CD4-positive, alpha-beta T cell treated with Interleukin-6 at 100 ng/mL for 8 hours (primary cell): Measurements from ENCODE around the gene NFIA.
"Not testable (repeated sequence)": the region's sequence is repeated elsewhere in the genome, so short reads cannot be mapped to it uniquely, and the experiment has no call there.

Experiments
- DNase-seq: peaks from one replicate; pipeline ENCODE4 v3.0.0-alpha.2; 2020; ENCODE audit warnings: mixed read lengths, low spot score

NFIA gene

DNA sequence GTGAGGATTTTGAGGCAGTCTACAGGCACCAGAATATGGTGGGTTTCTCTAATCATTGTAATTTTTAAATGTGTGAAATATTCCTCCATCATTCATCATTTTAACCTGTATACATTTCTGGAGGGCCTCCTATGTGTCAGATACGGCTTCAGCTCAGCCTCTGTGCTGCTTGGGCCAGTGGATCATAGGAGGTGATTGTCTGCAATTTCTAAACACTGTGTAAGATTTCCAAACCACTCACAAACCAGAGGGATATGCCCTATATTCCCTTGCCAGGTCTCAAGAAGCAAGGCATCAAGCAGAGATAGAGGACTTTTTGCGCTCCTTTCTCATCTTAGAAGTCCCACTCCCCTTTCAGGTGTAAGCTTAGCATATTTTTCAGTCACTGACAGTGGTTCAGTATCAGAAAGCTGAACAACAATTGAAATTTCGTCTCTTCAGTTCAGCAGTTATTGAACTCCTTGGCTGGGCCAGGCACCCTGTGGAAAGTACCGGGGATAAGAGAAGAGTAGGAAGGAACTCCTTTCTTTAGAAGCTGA lies 190.9 kb downstream of the NFIA start:
- no peak for DNase-seq

DNA sequence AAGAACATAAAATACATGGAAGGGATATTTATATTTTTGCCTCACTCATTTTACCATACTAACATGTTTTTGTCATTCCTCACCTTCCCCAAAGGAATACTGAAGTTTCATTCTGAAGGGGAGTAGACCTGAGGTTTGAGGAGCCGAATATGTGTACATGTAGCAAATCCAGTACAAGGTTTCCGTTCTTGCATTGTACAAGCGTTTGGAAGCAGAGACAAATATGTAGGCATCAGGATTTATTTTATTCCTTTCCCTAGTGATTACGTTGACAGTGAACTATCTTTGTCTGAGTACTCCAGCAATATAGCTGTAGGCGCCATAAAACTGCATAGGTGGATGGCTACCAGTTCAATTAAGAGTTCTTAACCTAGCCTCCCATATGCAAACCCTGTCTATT lies 191.5 kb downstream of the NFIA start:
- DNase-seq = no peak

DNA sequence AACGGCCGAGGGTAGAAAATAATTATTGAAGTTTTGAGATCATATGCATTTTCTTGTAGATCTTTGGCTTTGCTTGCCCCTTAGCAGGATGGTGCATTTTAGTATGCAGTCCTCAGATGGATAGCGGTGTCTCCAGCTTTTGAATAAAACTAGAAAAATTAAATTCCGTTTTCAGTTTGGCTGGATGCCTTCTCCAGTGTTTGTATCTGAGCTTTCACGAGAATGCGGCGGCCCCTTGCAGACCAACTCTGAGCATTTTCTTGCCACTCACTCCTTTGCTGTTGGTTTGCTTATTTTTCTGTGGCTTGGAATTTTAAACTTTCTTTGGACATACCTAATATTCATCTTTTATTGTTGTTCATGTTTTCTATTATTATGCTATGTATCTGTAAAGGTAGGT lies 192.6 kb downstream of the NFIA start:
- no peak for DNase-seq

DNA sequence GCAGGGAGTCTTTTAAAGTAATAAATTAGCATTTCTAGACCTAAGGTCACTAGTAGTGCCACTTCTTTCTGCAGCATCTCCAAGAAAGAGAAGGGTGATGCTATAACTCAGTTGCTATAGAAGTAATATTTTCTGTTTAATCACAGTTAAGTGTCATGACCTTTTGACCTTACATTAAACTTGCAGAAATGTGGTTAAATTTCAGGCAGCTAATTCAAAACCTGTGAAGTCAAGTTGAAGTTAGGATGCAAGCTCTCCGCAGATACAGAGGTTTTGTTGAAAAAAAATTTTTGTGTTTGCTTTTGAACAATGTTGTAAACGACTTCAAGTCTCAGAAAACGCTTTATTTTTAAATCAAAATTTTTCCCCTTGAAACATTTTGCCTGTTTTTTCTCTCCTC lies 193.9 kb downstream of the NFIA start:
- no peak for DNase-seq

DNA sequence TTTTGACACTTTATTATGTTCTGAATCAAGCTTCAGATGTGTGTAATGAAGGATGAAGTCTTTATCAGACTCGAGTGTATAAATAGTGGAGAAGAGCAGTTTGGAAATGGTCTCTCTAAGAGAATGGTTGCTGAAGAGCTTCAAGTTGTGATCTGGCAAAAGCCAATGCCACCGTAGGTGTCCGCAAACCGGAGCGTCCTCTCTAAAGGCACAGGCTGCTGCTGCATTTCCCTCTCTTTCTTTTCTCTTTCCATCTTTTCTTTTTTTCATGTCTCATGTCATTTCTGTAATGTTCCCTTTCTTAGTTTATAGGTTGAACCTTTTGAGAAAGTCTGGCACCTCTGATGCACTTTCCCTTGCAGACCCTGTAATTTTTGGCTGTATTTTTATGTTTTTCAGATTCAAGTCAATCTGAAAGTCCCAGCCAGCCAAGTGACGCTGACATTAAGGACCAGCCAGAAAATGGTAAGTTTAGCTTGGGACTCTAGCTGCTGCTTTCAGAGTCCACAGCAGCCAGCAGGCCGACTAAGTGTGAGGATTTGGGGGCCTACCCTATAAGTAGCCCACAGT lies 194.8 kb downstream of the NFIA start:
- DNase-seq = no peak

DNA sequence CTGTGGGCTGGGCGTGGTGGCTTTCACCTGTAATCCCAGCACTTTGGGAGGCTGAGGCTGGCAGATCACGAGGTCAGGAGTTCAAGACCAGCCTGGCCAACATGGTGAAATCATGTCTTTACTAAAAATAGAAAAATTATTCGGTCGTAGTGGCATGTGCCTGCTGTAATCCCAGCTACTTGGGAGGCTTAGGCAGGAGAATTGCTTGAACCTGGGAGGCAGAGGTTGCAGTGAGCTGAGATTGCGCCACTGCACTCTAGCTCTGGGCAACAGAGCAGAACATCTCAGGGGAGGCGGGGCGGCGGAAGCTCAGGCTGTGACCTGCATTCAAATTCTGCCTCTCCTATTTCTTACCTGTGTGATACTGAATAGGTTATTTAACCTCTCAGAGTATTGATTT lies 196.1 kb downstream of the NFIA start:
- DNase-seq = not testable (repeated sequence)

DNA sequence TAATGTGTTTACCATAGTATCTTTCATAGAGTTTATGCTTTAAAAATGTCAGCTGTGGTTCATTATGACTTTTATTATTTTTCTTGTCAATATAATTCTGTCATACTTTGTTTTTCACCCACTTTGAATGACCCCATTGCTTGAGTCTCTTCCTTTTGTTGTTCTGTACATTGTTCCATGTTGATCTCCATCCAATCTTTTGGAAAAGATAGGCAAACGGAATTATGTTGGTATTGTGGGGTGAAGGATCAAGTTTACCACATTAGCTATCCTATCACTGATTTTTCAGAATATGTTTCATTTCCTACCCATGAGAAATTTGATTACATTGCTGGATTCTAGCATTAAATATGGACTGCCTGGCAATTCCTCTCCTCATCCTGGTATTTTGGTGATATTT lies 196.6 kb downstream of the NFIA start:
- DNase-seq = no peak

DNA sequence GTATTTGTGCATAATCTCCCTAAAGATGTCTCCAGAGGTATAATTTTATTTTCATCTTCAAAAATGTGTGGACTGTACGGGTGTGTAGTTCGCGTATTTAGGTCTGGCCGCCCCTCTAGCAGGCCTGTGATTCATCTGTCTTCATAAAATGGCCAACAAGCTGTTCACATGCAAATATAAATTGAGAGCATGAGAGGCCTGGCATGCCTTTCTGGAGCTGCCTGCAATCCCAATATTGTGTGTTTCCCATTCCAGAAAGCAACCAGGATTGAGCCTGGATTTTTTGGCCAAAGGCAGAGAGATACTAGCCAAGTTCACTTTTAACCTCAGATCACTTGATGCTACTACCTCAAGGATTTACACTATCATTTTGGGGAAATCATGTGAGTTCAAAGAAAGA lies 197.2 kb downstream of the NFIA start:
- DNase-seq = no peak

DNA sequence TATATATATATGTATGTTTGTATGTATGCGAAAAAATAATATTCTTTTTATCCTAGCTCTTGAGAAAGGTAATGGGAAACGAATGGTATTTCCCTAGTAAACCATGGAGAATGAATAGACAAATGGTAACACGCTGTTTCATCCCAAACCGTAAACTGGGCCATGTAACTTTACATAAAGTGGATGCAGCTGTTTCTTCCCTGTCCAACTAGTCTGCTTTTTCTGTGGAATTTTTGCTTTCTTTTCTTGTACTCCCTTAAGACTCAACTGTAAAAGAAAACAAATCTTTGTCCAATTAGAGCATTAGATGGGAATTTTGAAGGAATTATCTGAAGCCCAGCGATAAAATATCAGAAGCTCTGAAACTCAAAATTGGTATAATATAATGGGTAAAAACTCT lies 198.1 kb downstream of the NFIA start:
- no peak for DNase-seq

DNA sequence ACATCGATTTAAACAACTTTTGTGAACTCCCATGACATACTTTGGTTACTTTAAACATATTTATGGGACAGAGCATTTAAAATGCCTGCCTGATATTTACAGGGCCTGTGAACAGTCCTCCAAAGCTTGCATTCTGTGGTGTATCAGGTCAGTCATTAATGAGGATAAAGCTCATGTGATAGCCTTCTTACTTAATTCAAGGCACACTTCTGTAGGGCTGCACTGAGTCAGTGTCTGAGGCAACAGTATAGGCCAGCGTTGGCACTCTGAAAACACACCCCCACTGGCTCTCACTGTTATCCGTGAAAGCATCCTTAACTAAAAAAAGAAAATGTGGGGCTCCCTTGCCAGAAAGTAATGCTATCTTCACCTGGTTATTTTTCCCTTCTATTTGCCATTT lies 200.0 kb downstream of the NFIA start:
- no peak for DNase-seq

DNA sequence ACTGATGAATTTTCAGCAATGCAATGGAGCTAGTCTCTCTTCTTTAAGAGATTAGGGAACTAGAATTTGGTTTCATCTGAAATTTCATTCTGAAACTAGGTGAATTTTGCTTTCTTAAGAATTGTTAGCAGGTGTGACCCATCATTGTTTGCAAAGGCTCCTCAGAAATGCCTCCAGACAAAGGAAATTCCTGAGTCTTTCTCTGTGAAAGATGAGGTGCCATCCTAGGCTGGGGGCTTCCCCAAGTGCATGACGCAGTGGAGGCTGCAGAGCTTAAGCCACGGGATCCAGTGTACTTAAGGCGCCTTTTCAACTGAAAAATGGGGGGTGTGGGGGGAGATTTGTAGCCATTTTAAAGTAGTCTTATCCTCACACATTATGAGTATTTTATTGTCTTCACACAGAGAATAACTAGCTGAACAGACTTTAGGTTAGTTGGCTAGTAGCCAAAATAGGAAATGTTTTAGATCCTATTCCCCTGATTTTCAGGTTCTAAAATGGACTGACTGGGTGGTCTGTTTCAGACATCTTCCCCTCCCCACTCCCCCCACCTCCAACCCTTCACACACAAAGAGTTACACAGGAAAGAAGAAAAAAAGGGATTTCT lies 202.0 kb downstream of the NFIA start:
- DNase-seq = no peak

DNA sequence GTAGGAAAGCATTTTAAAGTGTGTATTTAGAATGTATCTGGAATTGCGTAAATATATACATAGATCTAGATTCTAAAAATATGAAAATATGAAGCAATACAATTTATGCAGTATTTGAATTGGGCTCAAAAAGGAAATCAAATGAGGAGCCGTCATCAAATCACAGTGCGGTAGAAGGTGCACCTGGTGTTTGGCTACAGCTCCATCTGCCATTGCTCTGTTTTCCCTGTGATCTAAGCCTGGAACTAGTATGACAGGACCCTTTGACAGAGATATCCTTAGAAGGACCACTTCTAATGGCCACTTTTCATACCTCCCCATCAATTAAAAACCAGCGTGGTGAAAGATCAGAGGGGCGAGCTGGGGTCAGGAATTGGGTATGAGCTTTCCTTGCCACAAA lies 202.6 kb downstream of the NFIA start:
- no peak for DNase-seq

DNA sequence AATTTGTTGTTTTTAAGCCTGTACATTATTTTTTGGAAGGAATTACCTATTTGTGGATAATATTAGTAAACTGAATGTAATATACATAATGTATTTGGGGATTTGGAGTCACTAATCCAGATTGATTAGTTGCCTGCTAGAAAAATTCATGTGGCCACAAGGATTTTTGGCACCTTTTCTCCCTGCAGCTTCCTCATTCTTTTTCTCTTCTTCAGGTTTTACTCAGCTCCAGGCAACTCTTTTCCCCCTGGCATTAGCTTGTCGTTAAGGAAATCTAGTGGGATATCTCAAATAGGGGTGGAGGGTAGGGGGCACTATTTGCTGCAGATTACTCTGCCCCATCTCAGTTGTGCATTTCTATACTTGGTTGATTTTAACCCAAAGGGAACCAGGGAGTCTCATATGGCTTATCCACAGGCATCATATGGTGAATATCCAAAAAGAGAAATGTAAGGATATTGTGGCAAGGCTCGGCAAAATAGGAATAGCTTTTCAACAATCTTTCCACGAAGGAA lies 203.1 kb downstream of the NFIA start:
- no peak for DNase-seq

DNA sequence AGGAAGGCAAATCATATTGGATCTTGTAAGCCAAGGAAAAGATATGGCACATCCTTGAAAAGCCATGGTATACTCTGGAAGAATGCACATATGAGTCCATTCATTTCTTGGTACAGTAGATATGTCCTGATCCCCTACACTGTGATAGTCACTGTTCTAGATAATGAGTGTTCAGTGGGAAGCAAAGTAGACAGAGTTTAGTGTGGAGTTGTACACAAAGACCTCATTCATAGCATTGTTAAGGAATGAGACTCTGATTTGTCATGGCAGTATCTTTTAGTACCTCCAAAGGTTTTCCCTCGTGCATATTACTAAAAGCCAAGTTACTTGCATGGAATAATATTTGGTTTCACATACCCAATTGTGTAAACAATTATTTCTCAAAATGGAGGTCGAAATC lies 204.7 kb downstream of the NFIA start:
- no peak for DNase-seq

DNA sequence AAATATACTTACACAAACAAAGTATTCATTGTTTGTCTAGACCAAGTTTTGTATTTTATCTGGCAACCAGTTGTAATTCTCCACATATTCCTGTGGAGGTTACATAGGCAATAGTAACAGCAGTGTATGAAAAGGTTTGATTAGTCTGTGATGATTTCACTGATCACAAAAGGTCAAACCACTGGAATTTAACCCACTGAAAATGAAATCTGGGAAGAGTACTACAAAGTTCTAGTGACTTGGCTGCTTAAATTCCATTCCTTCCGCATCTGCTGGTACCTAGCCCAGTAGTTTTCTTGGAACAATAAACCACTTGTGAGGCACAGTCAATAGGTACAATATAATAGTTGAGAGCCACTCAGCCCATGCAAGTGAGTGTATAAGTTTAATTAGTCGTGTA lies 205.4 kb downstream of the NFIA start:
- DNase-seq = no peak

DNA sequence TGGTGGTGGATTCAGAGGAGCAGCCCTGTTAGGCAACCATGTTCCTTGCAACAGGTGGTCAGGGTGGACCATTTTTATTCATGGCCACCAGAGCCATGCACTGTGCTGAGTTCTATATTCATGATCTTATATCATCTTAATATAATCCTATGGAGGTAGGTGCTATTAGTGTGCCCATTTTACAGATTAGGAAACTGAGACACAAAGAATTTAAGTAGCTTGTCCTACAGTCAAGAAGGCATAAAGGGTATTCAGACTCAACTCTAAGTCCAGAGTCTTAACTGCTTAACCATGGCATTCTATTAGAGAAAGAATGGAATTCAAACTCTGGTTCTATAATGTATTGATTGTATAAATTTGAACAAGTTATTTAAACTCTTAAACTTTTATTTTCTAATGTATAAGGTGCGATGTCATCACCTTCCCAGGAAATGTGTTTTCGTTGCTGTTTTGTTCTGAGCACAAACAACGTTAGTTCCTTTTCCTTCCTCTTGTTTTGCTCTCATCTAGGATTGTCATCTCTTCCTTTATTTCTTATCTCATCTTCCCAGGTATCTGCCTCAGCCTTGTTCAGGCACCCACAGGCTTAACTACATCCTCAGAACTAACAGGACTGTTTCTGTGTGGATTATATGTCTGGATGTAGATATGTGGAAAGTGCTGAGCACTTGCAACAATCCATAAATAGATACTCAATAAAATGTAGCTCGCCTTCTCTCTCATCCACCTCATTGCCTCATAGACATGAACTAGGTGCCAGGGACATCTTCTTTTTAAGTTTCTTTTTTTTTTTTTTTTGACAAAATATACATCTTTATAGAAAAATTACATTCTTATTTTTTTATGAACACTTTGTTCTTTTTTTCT lies 207.1 kb downstream of the NFIA start:
- no peak for DNase-seq

DNA sequence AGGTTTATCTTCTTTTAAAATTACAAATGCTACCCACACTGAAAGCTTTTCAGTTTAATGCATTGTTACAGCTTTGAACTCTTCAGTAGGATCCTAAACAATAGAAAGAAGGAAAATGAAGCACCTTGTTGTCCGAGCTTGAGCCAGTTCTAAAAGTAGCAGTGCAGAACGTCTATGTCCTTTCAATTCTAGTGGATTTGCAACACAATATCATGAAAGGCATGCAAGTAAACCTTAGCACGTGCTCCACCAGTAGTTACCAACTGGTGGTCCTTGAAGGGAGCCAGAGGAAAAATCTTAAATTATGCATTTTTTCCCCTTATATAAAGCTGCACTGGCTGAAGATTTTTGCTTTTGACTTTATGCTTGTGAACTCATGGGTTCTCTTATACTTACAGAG lies 208.2 kb downstream of the NFIA start:
- DNase-seq = no peak

DNA sequence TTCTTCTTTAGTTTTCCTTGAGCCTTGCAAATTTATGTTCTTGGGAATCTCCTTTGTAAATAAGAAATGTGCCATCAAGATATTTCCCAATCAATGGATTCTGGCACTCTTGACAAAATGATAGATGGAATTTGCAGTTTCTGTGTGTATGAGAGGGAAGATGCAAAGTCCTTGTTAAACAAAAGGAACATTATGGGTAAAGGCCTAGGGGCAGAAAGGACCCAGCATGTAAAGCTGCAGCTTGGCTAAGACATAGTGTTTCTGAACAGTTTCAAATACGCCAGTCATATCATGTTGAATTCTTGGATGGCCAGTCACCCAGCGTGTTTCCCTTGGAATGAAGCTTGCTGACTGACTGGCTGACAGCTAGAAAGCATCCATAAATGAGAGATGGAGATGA lies 210.8 kb downstream of the NFIA start:
- no peak for DNase-seq

DNA sequence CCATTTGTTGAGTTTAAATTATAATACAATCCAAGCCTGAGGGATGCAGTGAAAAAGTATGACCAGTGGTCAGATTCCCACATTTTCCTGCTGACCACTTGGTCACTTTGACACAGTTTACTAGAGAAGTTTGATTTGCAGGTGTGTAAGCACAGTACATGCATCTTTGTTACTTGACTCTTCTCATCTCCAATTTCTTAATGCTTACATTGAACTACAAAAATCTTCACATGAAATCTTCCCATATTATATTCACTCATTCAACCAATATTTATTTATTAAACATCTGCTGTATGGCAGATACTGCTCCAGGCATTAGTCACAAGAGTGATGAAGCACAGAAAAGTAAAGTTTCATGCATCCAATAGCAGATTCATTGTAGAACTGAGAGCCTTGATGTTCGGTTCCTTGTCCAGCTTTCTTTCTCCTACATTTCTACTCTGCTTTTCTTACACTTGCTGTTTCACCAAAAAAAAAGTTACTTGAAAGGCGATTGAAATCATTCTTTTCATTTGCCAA lies 211.7 kb downstream of the NFIA start:
- no peak for DNase-seq

DNA sequence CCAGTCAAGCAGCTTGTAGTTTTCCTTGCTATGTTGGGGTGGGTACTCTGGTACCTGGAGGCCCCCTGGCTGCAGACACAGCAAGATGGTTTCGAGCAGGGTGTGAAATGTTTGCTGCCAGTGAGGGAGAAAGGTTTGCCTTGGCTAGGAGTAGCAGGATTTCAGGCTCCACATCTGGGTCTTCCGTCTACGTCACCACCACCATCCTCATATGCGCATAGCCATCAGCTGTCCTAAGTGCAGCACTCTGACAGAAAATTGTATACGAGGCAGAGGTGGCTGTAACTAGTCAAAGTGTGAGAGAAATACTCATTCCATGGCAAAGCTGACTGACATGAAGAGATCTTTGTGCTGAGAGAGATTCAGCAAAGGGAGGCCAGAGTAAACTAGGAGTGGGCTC lies 212.6 kb downstream of the NFIA start:
- DNase-seq = no peak

DNA sequence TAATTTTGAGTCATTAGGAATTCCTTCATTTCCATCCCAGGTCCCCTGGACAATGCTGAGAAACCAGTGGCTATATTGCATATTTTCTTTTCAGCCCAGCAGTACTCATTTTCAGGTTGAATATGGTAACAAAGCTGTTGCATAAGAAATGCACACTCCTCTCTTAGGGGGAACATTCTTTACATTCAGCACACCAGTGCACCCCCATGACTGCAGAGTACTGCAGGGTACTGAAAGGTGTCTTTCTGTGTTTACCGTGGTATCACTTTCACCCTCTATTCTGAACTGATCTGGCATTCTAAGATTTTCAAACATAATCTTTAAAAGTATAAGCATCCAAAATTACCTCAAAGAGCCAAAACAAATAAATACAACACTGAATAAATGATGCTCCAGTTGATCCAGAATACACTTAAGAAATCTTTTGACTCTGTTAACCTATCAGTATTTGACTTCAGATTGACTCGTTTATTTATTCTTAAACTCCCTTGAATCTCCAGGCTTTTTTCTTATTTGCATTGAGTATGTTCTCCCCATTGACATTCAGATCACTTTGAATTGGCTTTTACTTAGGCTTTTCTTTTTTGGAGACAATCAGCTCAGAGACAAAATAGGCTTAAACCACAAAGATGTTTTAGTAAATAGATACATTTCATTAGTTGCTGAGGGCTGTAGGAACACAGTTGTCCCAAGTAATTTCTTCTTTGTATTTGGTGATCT lies 213.6 kb downstream of the NFIA start:
- DNase-seq = no peak

DNA sequence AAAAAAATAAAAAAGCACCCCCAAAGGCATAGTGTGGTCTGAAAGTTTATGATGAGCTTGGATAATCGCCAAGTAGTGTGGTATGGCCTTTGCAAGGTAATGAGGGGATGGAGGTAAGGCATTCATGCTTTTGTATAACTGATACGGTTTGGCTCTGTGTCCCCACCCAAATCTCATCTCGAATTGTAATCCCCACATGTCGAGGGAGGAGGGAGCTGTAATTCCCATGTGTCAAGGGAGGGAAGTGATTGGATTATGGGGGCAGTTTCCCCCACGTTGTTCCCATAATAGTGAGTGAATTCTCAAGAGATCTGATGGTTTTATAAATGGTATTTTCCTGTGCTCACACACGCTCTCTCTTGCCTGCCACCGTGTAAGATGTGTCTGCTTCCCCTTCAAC lies 215.5 kb downstream of the NFIA start:
- no peak for DNase-seq
